Measurements from ENCODE around the gene SCUBE1. TPM values are rescaled to one million over a fixed set of nuclear protein-coding genes. Genes with fewer than 3 reads are reported as not detected.
A peak's percentile ranks its signal among the peaks of the same experiment; 100 is the strongest.

SCUBE1 gene
- total RNA-seq, 1 experiment from 2014 or later = not detected

- H3K27ac ChIP-seq = no peak overlapping the region
- BruUV-seq (replicated peaks) = no TSS peak
Measured at GRCh38 chr22:43273902-43274484, 69.2 kb downstream of the SCUBE1 start.

GRCh38 chr22:43272869-43273318 lies 70.3 kb downstream of the SCUBE1 start:
- Histone ChIP-seq H3K9me2 (ENCODE audit: insufficient read depth) (no peaks in the 10 kb centered on the region), H3K79me2 (ENCODE audit: low read depth) (no peaks in the 10 kb centered on the region), H3K36me3 (ENCODE audit: low read depth) (no peaks in the 10 kb centered on the region), H3K4me3 (no peak overlapping the region), H3K27me3 (ENCODE audit: insufficient read depth, low read depth) (peaks cover 32% of the 10 kb centered on the region), H3F3A (ENCODE audit: insufficient read depth, low read depth) (no peaks in the 10 kb centered on the region), H3K9me3 (ENCODE audit: insufficient read depth, low read depth) (no peaks in the 10 kb centered on the region), H2AFZ (no peak overlapping the region), H3K4me2 (no peak overlapping the region), H4K20me1 (ENCODE audit: insufficient read depth) (no peaks in the 10 kb centered on the region), H3K27ac (no peak overlapping the region), H3K4me1 (replicated peaks; ENCODE audit: insufficient read depth) (peaks cover 15% of the 10 kb centered on the region)
- intact Hi-C loops (cut with micrococcal nuclease; ENCODE audit: unreplicated experiment) = loop anchor here (5.0 to 10.0 kb wide), 2 partner anchors 41 to 1352 kb away; no protein-coding TSS in a partner anchor
- no peak for DNase-seq
- TF ChIP-seq CTCF (conservative IDR thresholded peaks at IDR 0.05) (no peak), EZH2 (IDR thresholded peaks at IDR 0.05; ENCODE audit: low read depth) (no peak)
- ChIA-PET POLR2A (ENCODE audit: unreplicated experiment) (interaction anchor here (0.6 kb wide), 1 partner anchor 16 kb away, joined by 7 read pairs; no protein-coding TSS in a partner anchor), CTCF (interaction anchor here (1.0 to 3.3 kb wide), 4 partner anchors 36 to 105 kb away, joined by 3 to 37 read pairs (median 4); no protein-coding TSS in a partner anchor)
- no TSS peak for BruUV-seq (replicated peaks)

More at GRCh38 chr22:43273902-43274484, 69.2 kb downstream of the SCUBE1 start:
- ChIA-PET CTCF (interaction anchor here (0.6 to 3.3 kb wide), 8 partner anchors 28 to 110 kb away, joined by 3 to 37 read pairs (median 4); no protein-coding TSS in a partner anchor), POLR2A (ENCODE audit: unreplicated experiment) (no interaction called here)
- Histone ChIP-seq H3K4me2 (no peak overlapping the region), H3K27me3 (ENCODE audit: insufficient read depth, low read depth) (peaks cover 25% of the 10 kb centered on the region), H3K9me3 (ENCODE audit: insufficient read depth, low read depth) (no peaks in the 10 kb centered on the region), H3K4me1 (replicated peaks; ENCODE audit: insufficient read depth) (peaks cover 15% of the 10 kb centered on the region), H3F3A (ENCODE audit: insufficient read depth, low read depth) (no peaks in the 10 kb centered on the region), H3K79me2 (ENCODE audit: low read depth) (no peaks in the 10 kb centered on the region), H3K36me3 (ENCODE audit: low read depth) (no peaks in the 10 kb centered on the region), H3K9me2 (ENCODE audit: insufficient read depth) (no peaks in the 10 kb centered on the region), H2AFZ (no peak overlapping the region), H4K20me1 (ENCODE audit: insufficient read depth) (no peaks in the 10 kb centered on the region), H3K4me3 (no peak overlapping the region)
- intact Hi-C loops (cut with micrococcal nuclease; ENCODE audit: unreplicated experiment) = loop anchor here (1.0 to 10.0 kb wide), 4 partner anchors 42 to 1351 kb away; no protein-coding TSS in a partner anchor
- DNase-seq = peak; percentile 43 to 55
- peak; percentile 92 for TF ChIP-seq CTCF (conservative IDR thresholded peaks at IDR 0.05)
- TF ChIP-seq EZH2 (IDR thresholded peaks at IDR 0.05; ENCODE audit: low read depth) = no peak

- no TSS peak for BruUV-seq (replicated peaks)
- Histone ChIP-seq H3K4me1 (replicated peaks; ENCODE audit: insufficient read depth) (peaks cover 15% of the 10 kb centered on the region), H3K4me2 (no peak overlapping the region), H3K27ac (no peak overlapping the region), H2AFZ (no peak overlapping the region), H3K9me3 (ENCODE audit: insufficient read depth, low read depth) (no peaks in the 10 kb centered on the region), H3K4me3 (no peak overlapping the region), H3F3A (ENCODE audit: insufficient read depth, low read depth) (no peaks in the 10 kb centered on the region), H3K36me3 (ENCODE audit: low read depth) (no peaks in the 10 kb centered on the region), H3K9me2 (ENCODE audit: insufficient read depth) (no peaks in the 10 kb centered on the region), H4K20me1 (ENCODE audit: insufficient read depth) (no peaks in the 10 kb centered on the region), H3K27me3 (ENCODE audit: insufficient read depth, low read depth) (peaks cover 37% of the 10 kb centered on the region), H3K79me2 (ENCODE audit: low read depth) (no peaks in the 10 kb centered on the region)
- ChIA-PET POLR2A (ENCODE audit: unreplicated experiment) (no interaction called here), CTCF (interaction anchor here (0.5 to 3.3 kb wide), 2 partner anchors 71 to 74 kb away, joined by 7 to 37 read pairs; partner anchors contain the start of gene SCUBE1)
- TF ChIP-seq CTCF (conservative IDR thresholded peaks at IDR 0.05) = no peak
- TF ChIP-seq EZH2 (IDR thresholded peaks at IDR 0.05; ENCODE audit: low read depth) = no peak
- intact Hi-C loops (cut with micrococcal nuclease; ENCODE audit: unreplicated experiment) = loop anchor here (5.0 to 10.0 kb wide), 2 partner anchors 40 to 1352 kb away; no protein-coding TSS in a partner anchor
- no peak for DNase-seq
Measured at GRCh38 chr22:43272301-43272700, 70.9 kb downstream of the SCUBE1 start.

Data from PC-9 (cell line).